Coronary artery (tissue), 2 donors: ENCODE measurements around the gene DHDH.
"Not testable (repeated sequence)": the region's sequence is repeated elsewhere in the genome, so short reads cannot be mapped to it uniquely, and the experiment has no call there.

Experiments
- DNase-seq: peaks from one replicate; pipeline ENCODE4 v3.0.0-alpha.2; 2017; ENCODE audit warnings: low spot score
- H3K27ac ChIP-seq, 2 donors: fragments of 200-600 bp; sonication (generic); one replicate each; pipeline ENCODE4 v1.5.1; 2016 to 2019
- H3K4me3 ChIP-seq: fragments of 200-600 bp; sonication (generic); 2 replicates; pipeline ENCODE4 v1.5.1; 2016; ENCODE audit warnings: mild to moderate bottlenecking, moderate library complexity
- CTCF ChIP-seq: fragments of 200-600 bp; sonication (generic); IDR thresholded peaks from one replicate; pipeline ENCODE4 v1.5.1; 2019; ENCODE audit warnings: antibody characterized with exemption

Gene DHDH

GRCh38 chr19:48918801-48919247 is 14.7 kb upstream of the DHDH start:
- no peak for DNase-seq
- no peak for TF ChIP-seq CTCF
- H3K4me3 ChIP-seq, result no peak overlapping the region
- H3K27ac ChIP-seq, result no peak overlapping the region

- not testable (repeated sequence) for DNase-seq, H3K4me3 ChIP-seq, H3K27ac ChIP-seq
Measured at GRCh38 chr19:48919271-48919670, 14.2 kb upstream of the DHDH start.

GRCh38 chr19:48920949-48921348 is 12.6 kb upstream of the DHDH start:
- Histone ChIP-seq H3K27ac (no peak overlapping the region), H3K4me3 (no peak overlapping the region)
- no peak for TF ChIP-seq CTCF
- DNase-seq, result no peak

- Histone ChIP-seq H3K4me3 (no peak overlapping the region), H3K27ac (no peak overlapping the region)
- DNase-seq, result no peak
- TF ChIP-seq CTCF, result no peak
Measured at GRCh38 chr19:48921721-48922500, 11.6 kb upstream of the DHDH start.

- Histone ChIP-seq H3K27ac (no peak overlapping the region), H3K4me3 (no peak overlapping the region)
- no peak for TF ChIP-seq CTCF
- no peak for DNase-seq
Measured at GRCh38 chr19:48922548-48923490, 10.7 kb upstream of the DHDH start.

- TF ChIP-seq CTCF, result no peak
- no peak for DNase-seq
- Histone ChIP-seq H3K27ac (no peak overlapping the region), H3K4me3 (no peak overlapping the region)
Measured at GRCh38 chr19:48925240-48925843, 8.2 kb upstream of the DHDH start.

- not testable (repeated sequence) for DNase-seq, H3K27ac ChIP-seq
Measured at GRCh38 chr19:48925890-48926289, 7.6 kb upstream of the DHDH start.

More at GRCh38 chr19:48925890-48926289, 7.6 kb upstream of the DHDH start:
- H3K4me3 ChIP-seq, result not testable (repeated sequence)
